ENCODE results near the gene FAM107B.

GRCh38 chr10:14701466-14701865, 73.2 kb downstream of the FAM107B start:
- TF ChIP-seq POLR2AphosphoS5 (IDR thresholded peaks at IDR 0.05; ENCODE audit: insufficient read depth, low read depth, low read length) = no peak
- no peak for TF ChIP-seq CTCF (IDR thresholded peaks at IDR 0.05; ENCODE audit: extremely low read depth in 1 of 2, insufficient read depth in 1 of 2, low read depth in 1 of 2, low read length in 2 of 2)
- no peak for TF ChIP-seq POLR2A (IDR thresholded peaks at IDR 0.05; ENCODE audit: low read depth, low read length)
- no peak for TF ChIP-seq EZH2 (IDR thresholded peaks at IDR 0.05; ENCODE audit: borderline replicate concordance, low read depth, low read length, severe bottlenecking)
- TF ChIP-seq FOS (IDR thresholded peaks at IDR 0.05; ENCODE audit: borderline replicate concordance, insufficient read depth, low read length) = no peak
- no peak for TF ChIP-seq MAX (IDR thresholded peaks at IDR 0.05; ENCODE audit: insufficient read depth, insufficient read length)

Measured in endothelial cell of umbilical vein (primary cell).